Measurements from ENCODE around the gene FSTL5. TPM values are rescaled to one million over a fixed set of nuclear protein-coding genes. Genes with fewer than 3 reads are reported as not detected.
"Not testable (repeated sequence)": the region's sequence is repeated elsewhere in the genome, so short reads cannot be mapped to it uniquely, and the experiment has no call there.

Gene FSTL5
- total RNA-seq, 1 donor from 2014 or later: not detected

DNA sequence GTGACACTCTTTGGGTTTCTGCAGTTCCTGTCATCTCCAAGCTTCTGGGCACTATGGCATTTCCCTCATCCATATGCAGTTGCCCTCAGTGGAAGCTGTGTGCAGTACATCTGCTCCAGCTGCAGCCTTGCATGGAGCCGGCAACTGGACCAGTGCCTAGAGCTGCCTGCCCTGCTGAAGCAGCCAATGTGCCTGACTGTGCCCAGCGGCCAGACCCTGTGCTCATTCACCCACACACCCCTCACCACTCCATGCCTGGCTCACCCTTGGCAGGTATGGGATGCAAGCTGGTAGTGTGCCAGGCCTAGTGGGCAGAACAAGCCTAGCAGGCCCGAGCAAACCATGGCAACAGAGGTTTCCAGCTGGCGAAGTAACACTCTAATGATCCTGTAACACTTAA is 370.8 kb downstream of the FSTL5 start:
- no peaks in the 10 kb centered on the region for H3K36me3 Mint-ChIP-seq (ENCODE audit: low read depth)
- no peak overlapping the region for H3K27ac Mint-ChIP-seq
- H3K27me3 Mint-ChIP-seq (ENCODE audit: low read depth): no peaks in the 10 kb centered on the region
- no peaks in the 10 kb centered on the region for H3K4me1 Mint-ChIP-seq (ENCODE audit: low read depth)
- intact Hi-C loops (cut with micrococcal nuclease): no loop called here
- H3K4me3 Mint-ChIP-seq (ENCODE audit: low read depth): no peak overlapping the region
- no peak for DNase-seq (ENCODE audit: low spot score)
- peaks cover 9% of the 10 kb centered on the region for H3K9me3 Mint-ChIP-seq

DNA sequence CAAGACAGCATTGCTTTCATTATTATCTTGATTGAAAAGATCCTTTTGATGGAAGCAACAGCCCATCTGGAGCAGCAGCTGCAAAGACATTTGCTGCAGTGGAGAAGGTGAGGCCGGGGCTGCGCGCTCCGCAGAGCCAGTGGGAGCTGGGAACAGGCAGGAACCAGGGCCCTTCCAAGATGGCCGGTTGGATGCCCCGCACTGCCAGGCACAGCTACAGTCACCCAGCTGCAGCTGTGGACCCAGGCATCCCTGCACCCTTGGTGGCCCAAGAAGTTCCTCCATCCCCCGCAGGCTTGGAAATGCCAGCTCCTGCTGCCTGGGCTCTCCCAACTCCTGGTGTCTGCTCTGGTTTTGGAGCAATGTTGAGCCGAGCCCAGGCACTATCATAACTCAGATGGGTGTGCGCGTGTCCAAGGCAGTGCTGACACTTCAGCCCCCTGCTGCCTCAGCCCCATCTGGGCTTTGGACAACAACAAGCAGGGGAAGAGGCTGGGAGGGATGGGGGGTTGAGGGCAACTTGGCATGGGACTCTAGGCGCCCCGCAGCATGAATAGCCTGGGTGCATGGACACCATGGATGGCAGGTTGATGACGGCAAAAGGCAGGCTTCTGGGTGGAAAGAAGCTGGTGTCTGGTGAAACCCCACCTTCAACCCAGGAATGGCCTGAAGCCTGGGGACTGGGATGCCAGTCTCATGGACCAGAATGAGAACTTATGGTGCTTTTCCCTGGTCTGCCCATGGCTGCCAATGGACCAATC is 371.8 kb downstream of the FSTL5 start:
- Mint-ChIP-seq H3K36me3 (ENCODE audit: low read depth) (no peaks in the 10 kb centered on the region), H3K27ac (no peak overlapping the region), H3K4me1 (ENCODE audit: low read depth) (no peaks in the 10 kb centered on the region), H3K27me3 (ENCODE audit: low read depth) (no peaks in the 10 kb centered on the region), H3K4me3 (ENCODE audit: low read depth) (no peak overlapping the region), H3K9me3 (peaks cover 13% of the 10 kb centered on the region)
- DNase-seq (ENCODE audit: low spot score): no peak
- intact Hi-C loops (cut with micrococcal nuclease): no loop called here

DNA sequence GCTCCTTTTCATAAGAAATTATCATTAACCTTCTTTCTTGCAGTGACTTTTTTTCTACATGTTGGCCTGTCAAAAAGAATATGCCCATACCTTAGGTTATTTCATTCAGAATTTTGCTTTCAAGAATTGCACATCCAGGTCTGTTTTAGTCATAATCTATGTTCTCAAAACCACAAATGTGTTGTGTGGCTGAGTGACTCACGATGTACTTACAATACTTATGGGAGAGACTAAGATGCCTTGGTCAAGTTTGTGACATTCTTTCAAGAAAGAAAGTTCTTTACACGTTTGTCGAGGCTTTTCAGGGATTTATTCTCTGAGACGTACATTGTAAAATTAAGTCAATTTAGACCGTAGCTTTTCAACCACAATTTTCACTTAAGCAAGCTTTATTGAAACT is 396.7 kb downstream of the FSTL5 start:
- H3K27ac Mint-ChIP-seq: no peak overlapping the region

DNA sequence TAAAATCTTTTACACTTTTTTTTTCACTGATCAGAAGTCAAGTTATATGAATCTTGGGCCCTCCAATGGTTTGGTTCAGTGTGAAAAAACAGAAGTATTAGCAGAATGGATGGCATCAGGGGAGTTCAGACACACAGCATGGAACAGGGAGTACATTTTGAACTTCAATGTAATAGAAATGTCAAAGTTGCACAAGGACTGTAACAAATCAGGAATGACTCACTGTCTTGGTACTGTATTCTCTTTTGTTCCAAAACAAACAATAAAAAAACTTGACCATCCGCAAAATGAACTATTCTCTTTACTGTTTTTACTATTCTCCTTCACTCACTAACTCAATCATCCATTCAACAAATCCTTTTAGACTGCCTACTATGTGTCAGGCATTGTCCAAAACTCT is 401.0 kb downstream of the FSTL5 start:
- Mint-ChIP-seq H3K27ac (no peak overlapping the region), H3K4me1 (ENCODE audit: low read depth) (no peaks in the 10 kb centered on the region), H3K4me3 (ENCODE audit: low read depth) (no peak overlapping the region), H3K9me3 (peaks cover 26% of the 10 kb centered on the region), H3K27me3 (ENCODE audit: low read depth) (no peaks in the 10 kb centered on the region), H3K36me3 (ENCODE audit: low read depth) (no peaks in the 10 kb centered on the region)
- DNase-seq (ENCODE audit: low spot score): no peak
- intact Hi-C loops (cut with micrococcal nuclease): no loop called here

More for the DNA sequence above, 396.7 kb downstream of the FSTL5 start:
- intact Hi-C loops (cut with micrococcal nuclease): no loop called here
- H3K4me1 Mint-ChIP-seq (ENCODE audit: low read depth): no peaks in the 10 kb centered on the region
- H3K36me3 Mint-ChIP-seq (ENCODE audit: low read depth): no peaks in the 10 kb centered on the region
- DNase-seq (ENCODE audit: low spot score): no peak
- no peak overlapping the region for H3K4me3 Mint-ChIP-seq (ENCODE audit: low read depth)
- H3K27me3 Mint-ChIP-seq (ENCODE audit: low read depth): no peaks in the 10 kb centered on the region
- H3K9me3 Mint-ChIP-seq: peaks cover 35% of the 10 kb centered on the region

DNA sequence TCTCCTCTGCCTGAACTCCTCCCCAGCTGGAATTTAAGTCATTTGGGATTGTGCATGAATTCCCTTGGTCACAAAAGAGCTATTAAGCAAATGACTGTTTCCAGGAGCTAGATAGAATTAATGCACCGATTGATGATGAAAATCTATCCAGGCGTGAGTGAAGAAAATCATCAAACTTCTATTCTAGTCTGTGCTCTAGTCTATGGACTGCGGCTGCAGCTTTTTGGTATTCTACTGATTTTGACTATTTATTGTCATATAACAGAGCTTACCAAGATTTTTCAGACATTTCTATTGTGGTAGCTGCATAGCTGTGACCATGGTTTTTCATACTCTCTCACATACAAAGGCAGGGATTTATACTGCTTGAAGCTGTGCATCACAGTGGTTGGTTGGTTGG is 403.8 kb downstream of the FSTL5 start:
- H3K4me3 Mint-ChIP-seq (ENCODE audit: low read depth): no peak overlapping the region
- no peaks in the 10 kb centered on the region for H3K36me3 Mint-ChIP-seq (ENCODE audit: low read depth)
- peaks cover 20% of the 10 kb centered on the region for H3K9me3 Mint-ChIP-seq
- no peak overlapping the region for H3K27ac Mint-ChIP-seq
- intact Hi-C loops (cut with micrococcal nuclease): no loop called here
- no peak for DNase-seq (ENCODE audit: low spot score)
- H3K27me3 Mint-ChIP-seq (ENCODE audit: low read depth): no peaks in the 10 kb centered on the region
- no peaks in the 10 kb centered on the region for H3K4me1 Mint-ChIP-seq (ENCODE audit: low read depth)

DNA sequence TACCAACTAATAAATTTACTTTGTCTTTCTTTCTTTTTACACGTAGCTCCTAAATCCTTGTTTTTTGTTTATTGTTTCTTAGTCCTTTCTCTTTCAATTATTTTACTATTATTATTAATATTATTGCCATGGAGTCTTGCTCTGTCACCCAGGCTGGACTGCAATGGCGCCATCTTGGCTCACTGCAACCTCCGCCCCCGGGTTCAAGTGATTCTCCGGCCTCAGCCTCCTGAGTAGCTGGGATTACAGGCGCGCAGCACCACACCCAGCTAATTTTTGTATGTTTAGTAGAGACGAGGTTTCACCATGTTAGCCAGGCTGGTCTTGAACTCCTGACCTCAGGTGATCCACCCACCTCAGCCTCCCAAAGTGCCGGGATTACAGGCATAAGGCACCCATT is 405.4 kb downstream of the FSTL5 start:
- DNase-seq (ENCODE audit: low spot score); H3K27ac Mint-ChIP-seq; intact Hi-C loops (cut with micrococcal nuclease); H3K4me1 Mint-ChIP-seq (ENCODE audit: low read depth); H3K4me3 Mint-ChIP-seq (ENCODE audit: low read depth); H3K27me3 Mint-ChIP-seq (ENCODE audit: low read depth); H3K36me3 Mint-ChIP-seq (ENCODE audit: low read depth): not testable (repeated sequence)
- peaks cover 14% of the 10 kb centered on the region for H3K9me3 Mint-ChIP-seq

DNA sequence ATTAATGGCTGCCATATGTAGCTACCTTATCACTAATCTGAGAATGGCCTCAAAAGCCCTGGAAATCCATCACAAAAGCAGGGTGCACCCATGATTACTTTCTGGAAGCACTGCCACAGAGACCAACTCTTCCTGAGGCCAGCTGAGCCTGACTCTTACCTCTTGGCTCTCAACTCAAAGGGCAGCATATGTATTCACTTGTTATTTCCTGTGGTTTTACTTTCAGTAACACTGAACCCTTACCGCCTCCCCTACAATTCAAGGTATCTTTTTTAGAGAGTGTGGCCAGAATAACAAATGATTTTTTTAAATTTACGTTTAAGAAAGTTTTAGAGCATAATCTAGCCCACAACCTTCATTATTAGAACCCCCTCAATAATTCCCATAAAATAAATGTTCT is 434.9 kb downstream of the FSTL5 start:
- H3K36me3 Mint-ChIP-seq (ENCODE audit: low read depth): no peaks in the 10 kb centered on the region
- DNase-seq (ENCODE audit: low spot score): no peak
- intact Hi-C loops (cut with micrococcal nuclease): no loop called here
- no peak overlapping the region for H3K27ac Mint-ChIP-seq
- H3K9me3 Mint-ChIP-seq: peaks cover 10% of the 10 kb centered on the region
- no peak overlapping the region for H3K4me3 Mint-ChIP-seq (ENCODE audit: low read depth)
- H3K4me1 Mint-ChIP-seq (ENCODE audit: low read depth): no peaks in the 10 kb centered on the region
- H3K27me3 Mint-ChIP-seq (ENCODE audit: low read depth): no peaks in the 10 kb centered on the region

DNA sequence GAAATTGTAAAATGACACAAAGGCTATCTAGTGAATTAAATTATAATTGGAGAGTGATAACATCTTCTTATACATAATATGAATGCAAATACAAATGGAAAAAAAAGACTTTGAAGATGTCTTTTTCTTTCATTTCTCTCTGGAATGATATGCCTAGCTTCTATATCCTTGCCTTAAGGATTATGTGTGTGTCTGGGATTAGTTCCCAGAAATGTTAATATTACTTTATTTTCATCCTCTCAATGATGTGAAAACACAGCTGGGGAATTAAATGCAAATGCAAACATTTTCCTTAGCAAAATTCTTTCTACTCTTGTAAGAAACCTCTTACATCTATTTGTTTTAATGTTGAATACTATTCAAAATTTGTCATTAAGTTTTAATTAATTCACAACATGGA is 441.9 kb downstream of the FSTL5 start:
- Mint-ChIP-seq H3K36me3 (ENCODE audit: low read depth) (no peaks in the 10 kb centered on the region), H3K27me3 (ENCODE audit: low read depth) (no peaks in the 10 kb centered on the region), H3K4me1 (ENCODE audit: low read depth) (no peaks in the 10 kb centered on the region), H3K4me3 (ENCODE audit: low read depth) (no peak overlapping the region), H3K27ac (no peak overlapping the region), H3K9me3 (peaks cover 16% of the 10 kb centered on the region)
- intact Hi-C loops (cut with micrococcal nuclease): no loop called here
- no peak for DNase-seq (ENCODE audit: low spot score)

DNA sequence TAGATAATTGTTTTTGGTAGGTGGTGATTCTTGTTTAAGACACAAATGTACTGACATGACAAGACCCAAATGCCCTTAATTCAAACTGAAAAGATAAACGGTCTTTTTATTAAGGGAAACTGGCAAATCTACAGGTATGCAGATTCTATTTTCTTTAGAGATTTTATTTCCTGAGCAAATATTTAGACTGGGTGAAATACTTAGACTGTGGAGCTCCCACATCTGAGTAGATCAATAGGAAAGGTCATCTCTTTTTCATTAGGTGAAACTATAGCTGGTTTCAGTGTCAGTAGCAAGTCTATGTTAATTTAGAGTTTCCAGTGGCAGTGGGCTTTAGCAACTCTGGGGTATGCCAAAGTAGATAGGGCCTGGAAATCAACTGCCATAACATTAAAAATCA is 446.7 kb downstream of the FSTL5 start:
- Mint-ChIP-seq H3K4me3 (ENCODE audit: low read depth) (no peak overlapping the region), H3K9me3 (peaks cover 8% of the 10 kb centered on the region), H3K36me3 (ENCODE audit: low read depth) (no peaks in the 10 kb centered on the region), H3K4me1 (ENCODE audit: low read depth) (no peaks in the 10 kb centered on the region), H3K27ac (no peak overlapping the region), H3K27me3 (ENCODE audit: low read depth) (no peaks in the 10 kb centered on the region)
- intact Hi-C loops (cut with micrococcal nuclease): no loop called here
- DNase-seq (ENCODE audit: low spot score): no peak

DNA sequence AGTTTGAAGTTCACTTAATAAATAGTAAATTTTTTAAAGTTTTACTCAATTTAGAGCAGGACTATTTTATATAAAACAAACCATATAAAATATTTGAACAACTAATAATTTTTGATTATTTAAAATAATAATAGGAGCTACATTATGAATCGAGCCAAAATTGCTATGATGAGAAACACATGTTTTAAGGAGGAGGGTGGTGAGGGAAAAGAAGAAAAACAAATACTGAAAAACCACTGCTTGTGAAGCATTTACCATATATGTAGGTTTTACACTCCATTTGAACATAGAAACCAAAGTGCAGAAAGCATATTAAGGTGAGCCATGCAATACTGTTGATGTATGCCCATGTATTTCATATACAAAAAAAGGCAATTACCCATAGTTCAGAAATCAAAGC is 448.9 kb downstream of the FSTL5 start:
- Mint-ChIP-seq H3K27me3 (ENCODE audit: low read depth) (no peaks in the 10 kb centered on the region), H3K4me1 (ENCODE audit: low read depth) (no peaks in the 10 kb centered on the region), H3K9me3 (no peaks in the 10 kb centered on the region), H3K27ac (no peak overlapping the region), H3K36me3 (ENCODE audit: low read depth) (no peaks in the 10 kb centered on the region), H3K4me3 (ENCODE audit: low read depth) (no peak overlapping the region)
- no peak for DNase-seq (ENCODE audit: low spot score)
- intact Hi-C loops (cut with micrococcal nuclease): no loop called here

DNA sequence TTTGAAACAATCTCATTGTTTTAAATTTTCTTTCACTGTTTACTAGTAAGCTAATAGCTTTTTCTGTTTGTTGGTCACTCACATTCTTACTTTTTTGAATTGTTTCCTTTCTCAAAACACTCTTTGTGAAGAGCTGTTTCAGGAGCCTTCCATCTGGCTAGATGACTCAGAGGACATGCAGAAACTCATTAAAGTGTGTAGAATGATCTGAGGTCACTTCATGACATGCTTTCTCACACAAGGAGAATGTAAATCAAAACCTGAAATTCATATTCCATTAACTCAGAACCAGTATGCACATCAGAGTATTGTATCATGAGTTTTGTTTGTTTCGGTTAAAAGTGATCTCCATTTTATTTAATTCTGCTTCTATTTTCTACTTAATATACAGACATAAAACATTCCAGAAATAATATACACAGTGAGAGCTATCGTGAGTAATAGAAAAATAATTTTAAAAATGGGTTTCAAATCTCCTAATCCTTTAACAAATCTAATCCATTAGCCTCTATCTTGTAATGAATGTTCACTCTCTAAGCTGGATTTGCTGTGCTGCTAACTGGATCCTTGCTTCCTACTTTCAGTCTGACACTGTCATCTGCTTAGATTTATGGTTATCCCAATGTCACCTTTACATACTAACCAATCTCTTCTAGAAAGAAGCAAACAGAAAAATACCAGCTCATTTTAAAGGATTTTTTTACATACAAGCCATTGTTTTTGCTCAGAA is 449.6 kb downstream of the FSTL5 start:
- intact Hi-C loops (cut with micrococcal nuclease): no loop called here
- no peak for DNase-seq (ENCODE audit: low spot score)
- H3K36me3 Mint-ChIP-seq (ENCODE audit: low read depth): no peaks in the 10 kb centered on the region
- no peak overlapping the region for H3K4me3 Mint-ChIP-seq (ENCODE audit: low read depth)
- H3K27me3 Mint-ChIP-seq (ENCODE audit: low read depth): no peaks in the 10 kb centered on the region
- H3K4me1 Mint-ChIP-seq (ENCODE audit: low read depth): no peaks in the 10 kb centered on the region
- no peak overlapping the region for H3K27ac Mint-ChIP-seq
- H3K9me3 Mint-ChIP-seq: no peaks in the 10 kb centered on the region

DNA sequence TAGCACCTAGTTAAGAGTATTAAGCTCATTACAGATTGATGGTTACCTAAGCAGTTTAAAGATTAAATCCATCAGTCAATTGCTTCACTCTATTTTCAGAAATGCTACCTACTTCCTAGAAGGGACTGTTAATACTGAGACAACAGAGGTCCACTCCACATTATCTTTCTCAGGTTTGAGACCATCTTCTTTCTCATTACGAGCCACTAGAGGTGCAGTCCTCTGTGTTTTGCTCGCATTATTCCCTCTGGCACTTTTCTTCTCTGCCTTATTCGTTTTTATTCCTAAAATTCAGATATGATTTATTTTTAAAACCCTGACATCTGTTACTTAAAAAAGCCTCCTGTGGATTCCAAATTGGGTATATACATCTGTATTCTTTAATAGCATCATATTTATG is 459.1 kb downstream of the FSTL5 start:
- no peak overlapping the region for H3K4me3 Mint-ChIP-seq (ENCODE audit: low read depth)
- intact Hi-C loops (cut with micrococcal nuclease): no loop called here
- H3K27me3 Mint-ChIP-seq (ENCODE audit: low read depth): no peaks in the 10 kb centered on the region
- no peak overlapping the region for H3K27ac Mint-ChIP-seq
- no peak for DNase-seq (ENCODE audit: low spot score)
- peaks cover 8% of the 10 kb centered on the region for H3K9me3 Mint-ChIP-seq
- no peaks in the 10 kb centered on the region for H3K4me1 Mint-ChIP-seq (ENCODE audit: low read depth)
- no peaks in the 10 kb centered on the region for H3K36me3 Mint-ChIP-seq (ENCODE audit: low read depth)

DNA sequence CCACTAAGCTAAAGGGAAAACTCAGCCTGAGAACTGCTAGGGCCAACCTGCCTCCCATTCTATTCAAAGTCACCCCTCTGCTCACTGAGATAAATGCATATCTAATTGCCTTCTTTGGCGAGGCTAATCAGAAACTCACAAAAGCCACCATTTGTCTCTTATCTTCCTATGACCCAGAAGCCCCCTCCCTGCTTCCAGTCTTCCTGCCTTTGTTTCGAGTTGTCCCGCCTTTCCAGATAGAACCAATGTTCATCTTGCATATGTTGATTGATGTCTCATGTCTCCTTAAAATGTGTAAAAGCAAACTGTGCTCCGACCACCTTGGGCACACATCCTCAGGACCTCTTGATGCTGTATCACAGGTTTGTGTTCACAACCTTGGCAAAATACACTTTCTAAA is 459.8 kb downstream of the FSTL5 start:
- Mint-ChIP-seq H3K9me3 (peaks cover 8% of the 10 kb centered on the region), H3K27ac (no peak overlapping the region), H3K27me3 (ENCODE audit: low read depth) (no peaks in the 10 kb centered on the region), H3K36me3 (ENCODE audit: low read depth) (no peaks in the 10 kb centered on the region), H3K4me3 (ENCODE audit: low read depth) (no peak overlapping the region), H3K4me1 (ENCODE audit: low read depth) (no peaks in the 10 kb centered on the region)
- no peak for DNase-seq (ENCODE audit: low spot score)
- intact Hi-C loops (cut with micrococcal nuclease): no loop called here
